GM18498 (cell line): ENCODE measurements around the gene ACSM2A.
"Not testable (repeated sequence)": the region's sequence is repeated elsewhere in the genome, so short reads cannot be mapped to it uniquely, and the experiment has no call there.

Source experiments
- ATAC-seq: cut with Tn5 transposase; IDR thresholded peaks from one replicate; pipeline ENCODE4 v1.9.1; 2021; ENCODE audit warnings: mild to moderate bottlenecking, moderate library complexity; ENCODE audit not compliant: unreplicated experiment

The ACSM2A gene

GRCh38 chr16:20451364-20451763 is at the start of gene ACSM2A:
TSS of gene ACSM2A (plus strand) at chr16:20451521. CDS start at chr16:20460115, 8,594 bp downstream.
- not testable (repeated sequence) for ATAC-seq

- no peak for ATAC-seq
These were observed 48.7 kb upstream of the ACSM2A start for GRCh38 chr16:20402651-20403050.

- ATAC-seq = no peak
These were observed 46.7 kb upstream of the ACSM2A start, which contains the start of gene PDILT for GRCh38 chr16:20404637-20405036. TSS of gene PDILT (minus strand) at chr16:20404737. CDS start at chr16:20399300, 5,437 bp downstream.

GRCh38 chr16:20409398-20410120 is 41.8 kb upstream of the ACSM2A start, which contains the start of gene ACSM5:
TSS of gene ACSM5 (plus strand) at chr16:20409534. CDS start at chr16:20411485, 1,951 bp downstream.
- no peak for ATAC-seq

- ATAC-seq = no peak
These were observed 41.1 kb upstream of the ACSM2A start for GRCh38 chr16:20410121-20410723.

GRCh38 chr16:20411055-20411454 is 40.3 kb upstream of the ACSM2A start:
- ATAC-seq = no peak

- no peak for ATAC-seq
These were observed 35.8 kb upstream of the ACSM2A start for GRCh38 chr16:20415541-20415940.

GRCh38 chr16:20419093-20419492 is 32.2 kb upstream of the ACSM2A start:
- not testable (repeated sequence) for ATAC-seq

GRCh38 chr16:20421748-20422147 is 29.6 kb upstream of the ACSM2A start:
- not testable (repeated sequence) for ATAC-seq

GRCh38 chr16:20423772-20424128 is 27.6 kb upstream of the ACSM2A start:
- ATAC-seq = not testable (repeated sequence)

GRCh38 chr16:20424129-20424866 is 27.0 kb upstream of the ACSM2A start:
- ATAC-seq = no peak

GRCh38 chr16:20427401-20427797 is 23.9 kb upstream of the ACSM2A start:
- not testable (repeated sequence) for ATAC-seq

GRCh38 chr16:20429499-20429898 is 21.8 kb upstream of the ACSM2A start:
- not testable (repeated sequence) for ATAC-seq

GRCh38 chr16:20430480-20430879 is 20.8 kb upstream of the ACSM2A start:
- ATAC-seq = not testable (repeated sequence)

- no peak for ATAC-seq
These were observed 20.4 kb upstream of the ACSM2A start for GRCh38 chr16:20430948-20431347.

- ATAC-seq = not testable (repeated sequence)
These were observed 12.4 kb upstream of the ACSM2A start for GRCh38 chr16:20438950-20439349.

GRCh38 chr16:20439820-20440231 is 11.5 kb upstream of the ACSM2A start:
- ATAC-seq = not testable (repeated sequence)

GRCh38 chr16:20440731-20441130 is 10.6 kb upstream of the ACSM2A start:
- ATAC-seq = not testable (repeated sequence)

GRCh38 chr16:20441191-20441590 is 10.1 kb upstream of the ACSM2A start:
- ATAC-seq = no peak

- not testable (repeated sequence) for ATAC-seq
These were observed 9.5 kb upstream of the ACSM2A start for GRCh38 chr16:20441859-20442258.

GRCh38 chr16:20446652-20447393 is 4.5 kb upstream of the ACSM2A start:
- ATAC-seq = not testable (repeated sequence)
